Activated CD4-positive, alpha-beta T cell treated with anti-CD3 and anti-CD28 coated beads, Interleukin-2, amount 10 ng/mL, durations not matched to agents 7 days and 5 days (primary cell): Measurements from ENCODE around the gene GIMAP6. TPM values are rescaled to one million over a fixed set of nuclear protein-coding genes. Genes with fewer than 3 reads are reported as not detected.
"Not testable (repeated sequence)": the region's sequence is repeated elsewhere in the genome, so short reads cannot be mapped to it uniquely, and the experiment has no call there.

Experiments
- CTCF ChIA-PET: fragments of 350-600 bp; sonication (Branson Sonifier 250); formaldehyde crosslinking; loops from one replicate; lab custom pipeline; 2021; ENCODE audit warnings: antibody characterized with exemption; lab: Charles Lee
- POLR2A ChIA-PET: fragments of 350-600 bp; sonication (Branson Sonifier 250); formaldehyde crosslinking; loops from one replicate; lab custom pipeline; 2021; ENCODE audit warnings: antibody characterized with exemption; lab: Charles Lee
- DNase-seq: peaks from one replicate; pipeline ENCODE4 v3.0.0-alpha.2; 2020
- H3K27ac Mint-ChIP-seq: one replicate; pipeline ENCODE4 v1.8.0; 2021; ENCODE audit warnings: mild to moderate bottlenecking, moderate library complexity, mixed read lengths
- H3K27me3 Mint-ChIP-seq: one replicate; pipeline ENCODE4 v1.8.0; 2021; ENCODE audit warnings: mixed read lengths
- H3K36me3 Mint-ChIP-seq: one replicate; pipeline ENCODE4 v1.8.0; 2021; ENCODE audit warnings: low read depth, mixed read lengths
- H3K4me1 Mint-ChIP-seq: one replicate; pipeline ENCODE4 v1.8.0; 2021; ENCODE audit warnings: mixed read lengths
- H3K4me3 Mint-ChIP-seq: one replicate; pipeline ENCODE4 v1.8.0; 2021; ENCODE audit warnings: mild to moderate bottlenecking, moderate library complexity, mixed read lengths
- H3K9me3 Mint-ChIP-seq: one replicate; pipeline ENCODE4 v1.8.0; 2021; ENCODE audit warnings: mixed read lengths
- total RNA-seq, 2 experiments: library from RNA; stranded (reverse); gene quantifications; one replicate each; pipeline ENCODE4 v1.2.3, GENCODE V29; 2021

GIMAP6 gene
- total RNA-seq, 2 experiments from 2014 or later: 105 to 109 TPM

- H3K27me3 Mint-ChIP-seq: no peaks in the 10 kb centered on the region
- H3K4me3 Mint-ChIP-seq: peak overlapping the region; percentile 12
- H3K9me3 Mint-ChIP-seq: peaks cover 28% of the 10 kb centered on the region
- POLR2A ChIA-PET: interaction anchor here (1.0 kb wide), 1 partner anchor 213 kb away, joined by 3 read pairs; no protein-coding TSS in a partner anchor
- peaks cover 87% of the 10 kb centered on the region for H3K4me1 Mint-ChIP-seq
- H3K36me3 Mint-ChIP-seq: peaks cover 72% of the 10 kb centered on the region
- no peak for DNase-seq
- H3K27ac Mint-ChIP-seq: peak overlapping the region; percentile 97
- CTCF ChIA-PET: interaction anchor here (0.7 to 2.1 kb wide), 3 partner anchors 51 to 216 kb away, joined by 3 to 7 read pairs (median 3); partner anchors contain the start of gene GIMAP1
Measured at GRCh38 chr7:150665089-150665748, 33.0 kb upstream of the GIMAP6 start.

- DNase-seq: peak; percentile 74
- ChIA-PET POLR2A (no interaction called here), CTCF (interaction anchor here (0.7 kb wide), 1 partner anchor 71 kb away, joined by 4 read pairs; no protein-coding TSS in a partner anchor)
- Mint-ChIP-seq H3K36me3 (peaks cover 75% of the 10 kb centered on the region), H3K27me3 (no peaks in the 10 kb centered on the region), H3K27ac (peak overlapping the region; percentile 97), H3K4me3 (peak overlapping the region; percentile 21), H3K4me1 (peaks cover 85% of the 10 kb centered on the region), H3K9me3 (peaks cover 28% of the 10 kb centered on the region)
Measured at GRCh38 chr7:150663802-150664494, 31.8 kb upstream of the GIMAP6 start.

- peak overlapping the region; percentile 97 for H3K27ac Mint-ChIP-seq
- peaks cover 71% of the 10 kb centered on the region for H3K36me3 Mint-ChIP-seq
- H3K27me3 Mint-ChIP-seq, H3K4me3 Mint-ChIP-seq, DNase-seq: not testable (repeated sequence)
- H3K9me3 Mint-ChIP-seq: peaks cover 30% of the 10 kb centered on the region
- ChIA-PET CTCF (interaction anchor here (0.6 to 0.7 kb wide), 2 partner anchors 38 to 72 kb away, joined by 4 read pairs; no protein-coding TSS in a partner anchor), POLR2A (interaction anchor here (0.6 kb wide), 1 partner anchor 951 kb away, joined by 4 read pairs; no protein-coding TSS in a partner anchor)
- peaks cover 74% of the 10 kb centered on the region for H3K4me1 Mint-ChIP-seq
Measured at GRCh38 chr7:150662821-150663220, 30.6 kb upstream of the GIMAP6 start.

GRCh38 chr7:150660939-150661613 is 28.9 kb upstream of the GIMAP6 start:
- POLR2A ChIA-PET: no interaction called here
- H3K4me3 Mint-ChIP-seq: no peak overlapping the region
- H3K9me3 Mint-ChIP-seq: peaks cover 38% of the 10 kb centered on the region
- no peak for DNase-seq
- H3K36me3 Mint-ChIP-seq: peaks cover 75% of the 10 kb centered on the region
- H3K27ac Mint-ChIP-seq: no peak overlapping the region
- peaks cover 56% of the 10 kb centered on the region for H3K4me1 Mint-ChIP-seq
- CTCF ChIA-PET: interaction anchor here (0.5 to 1.9 kb wide), 3 partner anchors 12 to 131 kb away, joined by 3 to 5 read pairs (median 4); partner anchors contain the start of gene GIMAP2
- H3K27me3 Mint-ChIP-seq: no peaks in the 10 kb centered on the region

- CTCF ChIA-PET: interaction anchor here (0.5 to 1.0 kb wide), 2 partner anchors 9 to 11 kb away, joined by 3 read pairs; no protein-coding TSS in a partner anchor
Measured at GRCh38 chr7:150657526-150657925, 25.3 kb upstream of the GIMAP6 start.

GRCh38 chr7:150656047-150656446 is 23.9 kb upstream of the GIMAP6 start:
- CTCF ChIA-PET: no interaction called here
- H3K9me3 Mint-ChIP-seq: peaks cover 55% of the 10 kb centered on the region
- H3K27me3 Mint-ChIP-seq: no peaks in the 10 kb centered on the region
- peaks cover 23% of the 10 kb centered on the region for H3K4me1 Mint-ChIP-seq
- POLR2A ChIA-PET: no interaction called here
- no peak overlapping the region for H3K27ac Mint-ChIP-seq
- H3K4me3 Mint-ChIP-seq: no peak overlapping the region
- no peak for DNase-seq
- H3K36me3 Mint-ChIP-seq: peaks cover 66% of the 10 kb centered on the region

More at GRCh38 chr7:150657526-150657925, 25.3 kb upstream of the GIMAP6 start:
- Mint-ChIP-seq H3K36me3 (peaks cover 63% of the 10 kb centered on the region), H3K9me3 (peaks cover 49% of the 10 kb centered on the region), H3K27ac (no peak overlapping the region), H3K27me3 (no peaks in the 10 kb centered on the region), H3K4me3 (no peak overlapping the region), H3K4me1 (peaks cover 26% of the 10 kb centered on the region)
- no peak for DNase-seq
- POLR2A ChIA-PET: no interaction called here

- no peak overlapping the region for H3K27ac Mint-ChIP-seq
- H3K9me3 Mint-ChIP-seq: peaks cover 54% of the 10 kb centered on the region
- CTCF ChIA-PET: interaction anchor here (0.9 to 1.1 kb wide), 3 partner anchors 18 to 120 kb away, joined by 3 read pairs; no protein-coding TSS in a partner anchor
- H3K4me1 Mint-ChIP-seq: peaks cover 19% of the 10 kb centered on the region
- H3K36me3 Mint-ChIP-seq: peaks cover 61% of the 10 kb centered on the region
- no peaks in the 10 kb centered on the region for H3K27me3 Mint-ChIP-seq
- POLR2A ChIA-PET: no interaction called here
- no peak for DNase-seq
- H3K4me3 Mint-ChIP-seq: no peak overlapping the region
Measured at GRCh38 chr7:150654692-150655091, 22.5 kb upstream of the GIMAP6 start.

GRCh38 chr7:150649080-150649385 is 16.8 kb upstream of the GIMAP6 start:
- ChIA-PET POLR2A (no interaction called here), CTCF (interaction anchor here (1.0 to 1.4 kb wide), 4 partner anchors 12 to 96 kb away, joined by 3 to 5 read pairs (median 3); no protein-coding TSS in a partner anchor)
- DNase-seq: no peak
- Mint-ChIP-seq H3K36me3 (peaks cover 61% of the 10 kb centered on the region), H3K4me1 (peaks cover 41% of the 10 kb centered on the region), H3K27ac (peak overlapping the region; percentile 9), H3K27me3 (no peaks in the 10 kb centered on the region), H3K4me3 (no peak overlapping the region), H3K9me3 (peaks cover 52% of the 10 kb centered on the region)

GRCh38 chr7:150648353-150649079 is 16.3 kb upstream of the GIMAP6 start:
- Mint-ChIP-seq H3K4me3 (no peak overlapping the region), H3K27ac (no peak overlapping the region), H3K4me1 (peaks cover 39% of the 10 kb centered on the region), H3K9me3 (peaks cover 52% of the 10 kb centered on the region), H3K36me3 (peaks cover 62% of the 10 kb centered on the region), H3K27me3 (no peaks in the 10 kb centered on the region)
- DNase-seq: no peak
- ChIA-PET POLR2A (no interaction called here), CTCF (interaction anchor here (1.0 to 1.4 kb wide), 4 partner anchors 11 to 97 kb away, joined by 3 to 5 read pairs (median 3); no protein-coding TSS in a partner anchor)

- ChIA-PET CTCF (no interaction called here), POLR2A (no interaction called here)
- H3K36me3 Mint-ChIP-seq: peaks cover 56% of the 10 kb centered on the region
- no peak for DNase-seq
- H3K4me3 Mint-ChIP-seq: no peak overlapping the region
- peaks cover 51% of the 10 kb centered on the region for H3K9me3 Mint-ChIP-seq
- peaks cover 32% of the 10 kb centered on the region for H3K4me1 Mint-ChIP-seq
- H3K27me3 Mint-ChIP-seq: no peaks in the 10 kb centered on the region
- H3K27ac Mint-ChIP-seq: no peak overlapping the region
Measured at GRCh38 chr7:150645259-150646020, 13.3 kb upstream of the GIMAP6 start.

- Mint-ChIP-seq H3K27me3 (no peaks in the 10 kb centered on the region), H3K36me3 (peaks cover 69% of the 10 kb centered on the region), H3K9me3 (peaks cover 63% of the 10 kb centered on the region), H3K4me3 (no peak overlapping the region), H3K4me1 (peaks cover 20% of the 10 kb centered on the region), H3K27ac (no peak overlapping the region)
- DNase-seq: no peak
- ChIA-PET POLR2A (no interaction called here), CTCF (no interaction called here)
Measured at GRCh38 chr7:150642926-150643325, 10.7 kb upstream of the GIMAP6 start.
